ENCODE results near the gene ST6GAL1.

Gene ST6GAL1

GRCh38 chr3:186971578-186971977 is 41.3 kb downstream of the ST6GAL1 start:
- Histone ChIP-seq H3K27me3 (no peaks in the 10 kb centered on the region), H3K36me3 (peaks cover 9% of the 10 kb centered on the region), H3K4me1 (peaks cover 2% of the 10 kb centered on the region; the same call in 1 of the 2 replicates), H3K9me3 (no peaks in the 10 kb centered on the region), H3K4me3 (ENCODE audit: low read depth, low read length) (no peak overlapping the region)
- DNase-seq = no peak
- TF ChIP-seq CTCF (IDR thresholded peaks at IDR 0.05; ENCODE audit: low read depth, low read length) = no peak

GRCh38 chr3:186973702-186974101 is 43.4 kb downstream of the ST6GAL1 start:
- peaks cover 6% of the 10 kb centered on the region; the same call in 1 of the 2 replicates for H3K4me1 ChIP-seq
- H3K4me3 ChIP-seq (ENCODE audit: low read depth, low read length) = no peak overlapping the region
- no peak for TF ChIP-seq CTCF (IDR thresholded peaks at IDR 0.05; ENCODE audit: low read depth, low read length)
- no peaks in the 10 kb centered on the region for H3K9me3 ChIP-seq
- H3K27me3 ChIP-seq = no peaks in the 10 kb centered on the region
- peaks cover 6% of the 10 kb centered on the region for H3K36me3 ChIP-seq
- no peak for DNase-seq

GRCh38 chr3:186974824-186975313 is 44.5 kb downstream of the ST6GAL1 start:
- DNase-seq = no peak
- Histone ChIP-seq H3K27me3 (no peaks in the 10 kb centered on the region), H3K4me1 (peaks cover 6% of the 10 kb centered on the region; the same call in 1 of the 2 replicates), H3K9me3 (no peaks in the 10 kb centered on the region), H3K4me3 (ENCODE audit: low read depth, low read length) (no peak overlapping the region), H3K36me3 (peaks cover 6% of the 10 kb centered on the region)
- TF ChIP-seq CTCF (IDR thresholded peaks at IDR 0.05; ENCODE audit: low read depth, low read length) = no peak

GRCh38 chr3:186975726-186976125 is 45.4 kb downstream of the ST6GAL1 start:
- DNase-seq = no peak
- peaks cover 6% of the 10 kb centered on the region; the same call in 1 of the 2 replicates for H3K4me1 ChIP-seq
- H3K27me3 ChIP-seq = no peaks in the 10 kb centered on the region
- no peak for TF ChIP-seq CTCF (IDR thresholded peaks at IDR 0.05; ENCODE audit: low read depth, low read length)
- H3K36me3 ChIP-seq = peaks cover 6% of the 10 kb centered on the region
- H3K4me3 ChIP-seq (ENCODE audit: low read depth, low read length) = no peak overlapping the region
- no peaks in the 10 kb centered on the region for H3K9me3 ChIP-seq

GRCh38 chr3:186976837-186977750 is 46.8 kb downstream of the ST6GAL1 start:
- Histone ChIP-seq H3K4me3 (ENCODE audit: low read depth, low read length) (no peak overlapping the region; the same call in 1 of the 2 replicates), H3K27me3 (no peaks in the 10 kb centered on the region), H3K9me3 (no peaks in the 10 kb centered on the region), H3K36me3 (peaks cover 9% of the 10 kb centered on the region), H3K4me1 (peaks cover 6% of the 10 kb centered on the region; the same call in 1 of the 2 replicates)
- no peak for TF ChIP-seq CTCF (IDR thresholded peaks at IDR 0.05; ENCODE audit: low read depth, low read length)
- peak; percentile 30 for DNase-seq

GRCh38 chr3:186978712-186979111 is 48.4 kb downstream of the ST6GAL1 start:
- H3K4me3 ChIP-seq (ENCODE audit: low read depth, low read length) = no peak overlapping the region
- no peak for DNase-seq
- no peaks in the 10 kb centered on the region for H3K27me3 ChIP-seq
- H3K4me1 ChIP-seq = peaks cover 6% of the 10 kb centered on the region; the same call in 1 of the 2 replicates
- no peak for TF ChIP-seq CTCF (IDR thresholded peaks at IDR 0.05; ENCODE audit: low read depth, low read length)
- H3K9me3 ChIP-seq = no peaks in the 10 kb centered on the region
- peaks cover 5% of the 10 kb centered on the region; the same call in 1 of the 2 replicates for H3K36me3 ChIP-seq

All from BE2C (cell line).